ENCODE data around the gene ATP2A1.

DNA sequence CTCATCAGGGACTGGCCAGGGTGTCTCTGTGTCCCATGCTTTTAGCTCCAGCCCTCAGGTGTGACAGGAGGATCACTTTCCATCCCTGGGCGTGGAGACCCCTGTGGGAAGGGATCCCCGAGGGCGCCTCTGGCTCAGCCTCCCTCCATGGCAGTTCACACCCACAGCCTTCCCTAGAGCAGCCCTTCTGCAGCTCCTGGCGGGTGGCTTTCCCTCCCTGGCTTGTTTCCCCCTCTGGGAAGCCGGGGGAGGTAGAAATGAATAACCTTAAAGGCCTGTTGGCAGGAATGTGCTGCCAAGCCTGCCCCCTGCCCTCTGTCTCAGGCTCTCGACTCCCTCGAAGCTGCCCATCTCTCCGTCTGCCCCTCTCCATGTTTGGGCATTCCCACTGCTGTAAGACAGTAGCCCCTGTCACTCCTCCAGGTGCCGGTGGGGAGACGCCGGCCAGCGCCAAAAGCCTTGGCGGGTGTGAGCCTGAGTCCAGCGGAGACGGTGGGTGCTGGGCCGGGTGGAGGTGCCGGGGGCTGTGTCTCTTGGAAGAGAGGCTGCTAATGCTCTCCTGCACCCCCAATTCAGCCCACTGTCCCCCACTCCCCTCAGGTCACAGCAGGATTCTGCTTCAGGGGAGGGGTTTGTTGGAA is 2.1 kb upstream of the ATP2A1 start:
- no peak for TF ChIP-seq ZNF280D (tag by site-specific recombination; IDR thresholded peaks at IDR 0.05)
- TF ChIP-seq, protein P1, sequence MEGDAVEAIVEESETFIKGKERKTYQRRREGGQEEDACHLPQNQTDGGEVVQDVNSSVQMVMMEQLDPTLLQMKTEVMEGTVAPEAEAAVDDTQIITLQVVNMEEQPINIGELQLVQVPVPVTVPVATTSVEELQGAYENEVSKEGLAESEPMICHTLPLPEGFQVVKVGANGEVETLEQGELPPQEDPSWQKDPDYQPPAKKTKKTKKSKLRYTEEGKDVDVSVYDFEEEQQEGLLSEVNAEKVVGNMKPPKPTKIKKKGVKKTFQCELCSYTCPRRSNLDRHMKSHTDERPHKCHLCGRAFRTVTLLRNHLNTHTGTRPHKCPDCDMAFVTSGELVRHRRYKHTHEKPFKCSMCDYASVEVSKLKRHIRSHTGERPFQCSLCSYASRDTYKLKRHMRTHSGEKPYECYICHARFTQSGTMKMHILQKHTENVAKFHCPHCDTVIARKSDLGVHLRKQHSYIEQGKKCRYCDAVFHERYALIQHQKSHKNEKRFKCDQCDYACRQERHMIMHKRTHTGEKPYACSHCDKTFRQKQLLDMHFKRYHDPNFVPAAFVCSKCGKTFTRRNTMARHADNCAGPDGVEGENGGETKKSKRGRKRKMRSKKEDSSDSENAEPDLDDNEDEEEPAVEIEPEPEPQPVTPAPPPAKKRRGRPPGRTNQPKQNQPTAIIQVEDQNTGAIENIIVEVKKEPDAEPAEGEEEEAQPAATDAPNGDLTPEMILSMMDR (tag by site-specific recombination; IDR thresholded peaks at IDR 0.05), result no peak
- TF ChIP-seq ZBTB1 (tag by site-specific recombination; IDR thresholded peaks at IDR 0.05), result no peak
- TF ChIP-seq MZF1 (tag by site-specific recombination; IDR thresholded peaks at IDR 0.05; ENCODE audit: borderline replicate concordance), result no peak
- no peak for TF ChIP-seq ZNF23 (tag by site-specific recombination; IDR thresholded peaks at IDR 0.05; ENCODE audit: borderline replicate concordance)
